Neutrophil (primary cell): ENCODE data around the gene SLC2A4RG.

Source experiments
- H3K27ac ChIP-seq: fragments of 200-600 bp; sonication (generic); 2 replicates; pipeline ENCODE4 v1.5.1; 2016; ENCODE audit warnings: mild to moderate bottlenecking, moderate library complexity
- H3K27me3 ChIP-seq: fragments of 200-600 bp; sonication (generic); 2 replicates; pipeline ENCODE4 v1.6.0; 2016; ENCODE audit warnings: mild to moderate bottlenecking
- H3K36me3 ChIP-seq: fragments of 200-600 bp; sonication (generic); 2 replicates; pipeline ENCODE4 v1.5.1; 2017
- H3K4me1 ChIP-seq, 2 experiments: fragments of 200-600 bp in 1 of 2; sonication (generic) in 1 of 2; 1 replicate in 1 of 2; 2 replicates in 1 of 2; pipeline versions ENCODE4 v1.5.1 to v1.6.1; 2013 to 2016; ENCODE audit warnings: low read depth in 1 of 2, low read length in 1 of 2, mild to moderate bottlenecking in 1 of 2, moderate library complexity in 1 of 2; ENCODE audit not compliant: control insufficient read depth in 1 of 2, insufficient read depth in 1 of 2
- H3K4me3 ChIP-seq, 2 experiments: fragments of 200-600 bp in 1 of 2; sonication (generic) in 1 of 2; 1 replicate in 1 of 2; 2 replicates in 1 of 2; pipeline ENCODE4 v1.5.1; 2013 to 2016; ENCODE audit warnings: low read depth in 1 of 2, low read length in 1 of 2, mild to moderate bottlenecking in 1 of 2, moderate library complexity in 1 of 2
- H3K9me3 ChIP-seq: fragments of 200-600 bp; sonication (generic); 2 replicates; pipeline ENCODE4 v1.5.1; 2016
- TF ChIP-seq, protein P1 (sequence below): fragments of 200-600 bp; sonication (generic); IDR thresholded peaks from 2 replicates; pipeline ENCODE4 v1.5.1; 2016; ENCODE audit warnings: antibody characterized with exemption

SLC2A4RG gene

DNA sequence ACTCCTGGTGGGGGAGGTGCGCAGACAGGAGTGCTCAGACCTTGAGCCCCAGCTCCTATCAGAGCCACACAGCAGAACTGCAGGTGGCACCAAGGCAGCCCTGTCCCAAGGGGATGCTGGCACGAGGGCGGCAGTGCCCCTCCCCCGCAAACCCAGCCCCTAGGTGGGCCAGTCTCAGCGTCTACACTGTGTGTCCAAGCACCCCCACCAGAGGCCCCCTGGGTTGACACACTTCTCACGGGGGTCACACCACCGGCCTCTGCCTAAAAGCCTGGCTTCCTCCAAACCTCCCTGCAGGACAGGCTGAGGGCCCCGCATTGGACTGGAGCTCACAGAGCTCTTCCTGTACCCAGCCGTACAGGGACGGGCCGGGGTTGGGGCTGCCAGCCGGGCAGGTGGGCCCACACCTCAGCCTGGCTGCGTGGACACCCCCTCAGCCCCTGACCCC is 8.1 kb downstream of the SLC2A4RG start:
- H3K36me3 ChIP-seq, result peaks cover 12% of the 10 kb centered on the region

DNA sequence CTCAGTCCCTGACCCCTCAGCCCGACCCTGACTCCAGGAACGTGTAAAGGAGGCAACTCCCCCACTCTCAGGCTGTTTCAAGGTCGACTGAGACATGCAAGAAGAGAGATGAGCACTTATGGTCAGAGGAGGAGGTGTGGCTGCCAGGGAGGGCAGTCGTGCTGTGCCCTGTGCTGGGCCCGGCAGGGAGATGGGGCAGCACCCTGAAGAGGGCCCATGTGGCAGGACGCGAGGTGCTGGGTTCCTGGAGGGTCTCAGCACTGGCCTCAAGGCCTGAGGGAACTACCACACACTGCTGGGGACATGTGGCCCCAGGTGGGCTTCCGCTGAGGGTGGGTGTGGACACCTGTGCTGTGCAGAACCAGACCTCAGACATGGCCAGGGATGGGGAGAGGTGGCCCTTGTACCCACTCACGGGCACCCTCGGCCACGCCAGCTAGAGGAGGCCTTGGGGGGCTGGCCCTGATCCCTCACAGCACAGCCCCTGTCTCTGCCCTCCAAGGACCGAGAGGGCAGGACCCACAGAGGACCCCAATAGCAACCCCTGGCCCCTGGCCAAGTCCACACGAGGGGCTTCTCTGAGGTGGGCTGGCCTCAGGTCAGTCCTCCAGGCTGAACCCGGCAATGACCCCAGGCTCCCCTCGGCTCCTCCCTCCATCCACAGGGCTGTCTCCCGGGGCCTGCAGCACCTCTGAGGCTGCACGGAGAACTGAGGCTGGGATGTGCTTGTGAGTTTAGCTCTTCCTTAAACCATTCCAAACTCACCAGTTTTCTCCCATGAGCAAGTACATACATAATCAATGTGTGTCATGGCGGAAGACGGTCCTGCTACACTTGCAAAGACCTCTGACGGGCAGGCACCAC is 8.7 kb downstream of the SLC2A4RG start:
- Histone ChIP-seq H3K4me1 (no peaks in the 10 kb centered on the region), H3K27me3 (peaks cover 17% of the 10 kb centered on the region), H3K36me3 (peaks cover 5% of the 10 kb centered on the region), H3K27ac (no peak overlapping the region), H3K4me3 (no peak overlapping the region), H3K9me3 (no peaks in the 10 kb centered on the region)
- TF ChIP-seq, protein P1, sequence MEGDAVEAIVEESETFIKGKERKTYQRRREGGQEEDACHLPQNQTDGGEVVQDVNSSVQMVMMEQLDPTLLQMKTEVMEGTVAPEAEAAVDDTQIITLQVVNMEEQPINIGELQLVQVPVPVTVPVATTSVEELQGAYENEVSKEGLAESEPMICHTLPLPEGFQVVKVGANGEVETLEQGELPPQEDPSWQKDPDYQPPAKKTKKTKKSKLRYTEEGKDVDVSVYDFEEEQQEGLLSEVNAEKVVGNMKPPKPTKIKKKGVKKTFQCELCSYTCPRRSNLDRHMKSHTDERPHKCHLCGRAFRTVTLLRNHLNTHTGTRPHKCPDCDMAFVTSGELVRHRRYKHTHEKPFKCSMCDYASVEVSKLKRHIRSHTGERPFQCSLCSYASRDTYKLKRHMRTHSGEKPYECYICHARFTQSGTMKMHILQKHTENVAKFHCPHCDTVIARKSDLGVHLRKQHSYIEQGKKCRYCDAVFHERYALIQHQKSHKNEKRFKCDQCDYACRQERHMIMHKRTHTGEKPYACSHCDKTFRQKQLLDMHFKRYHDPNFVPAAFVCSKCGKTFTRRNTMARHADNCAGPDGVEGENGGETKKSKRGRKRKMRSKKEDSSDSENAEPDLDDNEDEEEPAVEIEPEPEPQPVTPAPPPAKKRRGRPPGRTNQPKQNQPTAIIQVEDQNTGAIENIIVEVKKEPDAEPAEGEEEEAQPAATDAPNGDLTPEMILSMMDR, result no peak

More for the DNA sequence above, 8.1 kb downstream of the SLC2A4RG start:
- TF ChIP-seq, protein P1, result no peak
- no peaks in the 10 kb centered on the region for H3K4me1 ChIP-seq
- no peak overlapping the region for H3K27ac ChIP-seq
- H3K4me3 ChIP-seq, result no peak overlapping the region
- H3K27me3 ChIP-seq, result peaks cover 17% of the 10 kb centered on the region
- no peaks in the 10 kb centered on the region for H3K9me3 ChIP-seq

DNA sequence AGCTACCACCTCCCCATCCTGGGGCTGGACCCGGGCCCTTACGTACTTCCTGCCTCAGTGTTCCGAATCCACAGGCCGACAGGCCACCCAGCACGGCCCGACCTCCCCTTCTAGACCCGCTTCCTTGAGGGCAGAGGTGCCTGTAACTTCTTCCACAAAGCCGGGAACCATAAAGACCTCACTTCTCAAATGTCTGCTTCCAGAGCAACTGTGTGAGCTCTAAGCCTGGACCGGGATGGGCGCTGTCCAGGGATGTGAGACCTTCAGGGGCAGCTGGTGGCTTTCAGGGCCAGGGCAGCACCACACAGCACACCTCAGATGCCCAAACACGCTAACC is 9.3 kb downstream of the SLC2A4RG start:
- Histone ChIP-seq H3K27me3 (peaks cover 17% of the 10 kb centered on the region), H3K36me3 (no peaks in the 10 kb centered on the region), H3K9me3 (no peaks in the 10 kb centered on the region), H3K4me1 (no peaks in the 10 kb centered on the region), H3K27ac (no peak overlapping the region), H3K4me3 (no peak overlapping the region)
- TF ChIP-seq, protein P1, result no peak

DNA sequence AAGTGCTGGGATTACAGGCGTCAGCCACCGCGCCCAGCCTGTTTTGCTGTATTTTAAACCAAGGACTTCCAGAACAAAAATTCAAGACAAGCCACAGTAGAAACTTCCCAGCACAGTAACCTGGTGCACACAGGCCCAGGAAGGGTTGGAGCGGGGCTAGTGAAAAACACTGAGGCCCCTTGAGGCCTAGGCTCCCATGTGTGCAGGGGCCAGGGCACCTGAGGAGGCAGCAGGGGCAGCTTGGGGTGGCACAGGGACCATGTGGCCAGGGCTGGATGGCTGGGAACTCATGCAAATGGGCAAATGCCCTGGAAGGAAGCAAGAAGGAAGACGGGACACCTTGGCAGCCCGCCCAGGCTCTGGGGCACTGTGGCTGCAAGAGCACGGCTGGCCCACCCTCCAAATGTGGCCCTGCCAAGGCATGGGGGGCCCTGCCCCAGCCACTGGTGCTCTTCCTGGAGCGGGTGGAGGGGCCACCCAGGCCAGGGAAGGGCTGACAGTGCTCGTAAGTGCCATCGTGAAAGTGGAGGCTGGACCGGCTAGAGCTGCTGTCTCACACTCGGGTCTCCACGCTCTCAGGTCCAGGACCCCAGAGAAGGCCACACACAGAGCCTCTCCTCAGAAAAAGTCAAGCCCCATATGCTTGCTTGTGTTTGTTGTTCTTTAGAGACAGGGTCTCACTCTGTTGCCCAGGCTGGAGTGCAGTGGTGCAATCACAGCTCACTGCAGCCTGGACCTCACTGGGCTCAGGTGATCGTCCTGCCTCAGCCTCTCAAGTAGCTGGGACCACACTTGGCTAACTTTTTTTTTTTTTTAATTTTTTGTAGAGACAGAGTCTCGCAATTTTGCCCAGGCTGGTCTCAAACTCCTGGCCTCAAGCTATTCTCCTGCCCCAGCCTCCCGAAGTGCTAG is 10.3 kb downstream of the SLC2A4RG start:
- H3K4me3 ChIP-seq, result no peak overlapping the region
- no peaks in the 10 kb centered on the region for H3K9me3 ChIP-seq
- TF ChIP-seq, protein P1, result no peak
- no peaks in the 10 kb centered on the region for H3K36me3 ChIP-seq
- no peak overlapping the region for H3K27ac ChIP-seq
- H3K4me1 ChIP-seq, result no peaks in the 10 kb centered on the region
- peaks cover 17% of the 10 kb centered on the region for H3K27me3 ChIP-seq

DNA sequence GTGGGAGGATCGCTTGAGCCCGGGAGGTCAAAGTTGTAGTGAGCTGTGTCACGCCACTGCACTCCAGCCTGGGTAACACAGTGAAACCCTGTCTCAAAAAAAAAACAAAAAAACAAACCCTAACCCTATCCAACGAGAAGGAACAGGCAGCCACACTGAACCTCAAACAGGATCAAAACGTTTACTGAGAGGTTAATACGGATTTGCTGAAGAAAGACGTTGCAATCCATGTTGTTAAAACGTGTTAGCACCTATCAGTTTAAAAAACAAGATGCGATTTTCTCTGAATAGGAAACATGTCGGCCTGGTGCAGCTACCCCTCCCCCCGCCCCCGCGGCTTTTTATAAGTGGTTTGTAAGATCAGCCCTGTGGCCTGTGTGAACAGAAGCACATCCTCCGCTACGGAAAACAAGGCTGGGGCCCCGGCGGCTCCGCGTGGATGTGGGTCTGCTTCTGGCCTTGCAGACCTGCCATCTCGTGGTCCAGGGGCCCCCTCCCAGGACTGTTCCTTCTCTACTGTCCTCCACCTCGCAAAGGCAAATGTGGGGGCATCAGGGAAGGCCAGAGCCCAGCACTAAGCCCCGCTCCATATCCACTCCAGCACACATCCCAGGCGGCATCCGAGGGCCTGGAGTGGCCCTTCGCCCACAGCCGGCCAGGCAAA is 11.4 kb downstream of the SLC2A4RG start:
- H3K27ac ChIP-seq, result no peak overlapping the region
- peaks cover 17% of the 10 kb centered on the region for H3K27me3 ChIP-seq
- no peaks in the 10 kb centered on the region for H3K9me3 ChIP-seq
- H3K36me3 ChIP-seq, result no peaks in the 10 kb centered on the region
- no peak overlapping the region for H3K4me3 ChIP-seq
- TF ChIP-seq, protein P1, result no peak
- no peaks in the 10 kb centered on the region for H3K4me1 ChIP-seq
